Measurements from ENCODE around the gene PIGQ.
A peak's percentile ranks its signal among the peaks of the same experiment; 100 is the strongest.

PIGQ gene

GRCh38 chr16:567373-568256 lies 2.2 kb upstream of the PIGQ start:
- no peak for DNase-seq (ENCODE audit: low read depth in 4 of 4, low spot score in 1 of 4)

- DNase-seq (ENCODE audit: low read depth in 4 of 4, low spot score in 1 of 4): no peak
Observed at GRCh38 chr16:568401-569258, 1.1 kb upstream of the PIGQ start.

- no peak for DNase-seq (ENCODE audit: low read depth in 4 of 4, low spot score in 1 of 4)
Observed at GRCh38 chr16:572865-573650, 3.3 kb downstream of the PIGQ start.

GRCh38 chr16:574021-574760 lies 4.4 kb downstream of the PIGQ start:
- DNase-seq (ENCODE audit: low read depth in 4 of 4, low spot score in 1 of 4): no peak

- no peak for DNase-seq (ENCODE audit: low read depth in 4 of 4, low spot score in 1 of 4)
Observed at GRCh38 chr16:575354-576196, 5.8 kb downstream of the PIGQ start.

GRCh38 chr16:576197-576822 lies 6.5 kb downstream of the PIGQ start:
- DNase-seq (ENCODE audit: low read depth in 4 of 4, low spot score in 1 of 4): no peak

- no peak for DNase-seq (ENCODE audit: low read depth in 4 of 4, low spot score in 1 of 4)
Observed at GRCh38 chr16:576823-577201, 7.0 kb downstream of the PIGQ start.

GRCh38 chr16:577796-578195 lies 8.0 kb downstream of the PIGQ start:
- DNase-seq (ENCODE audit: low read depth in 4 of 4, low spot score in 1 of 4): no peak

- DNase-seq (ENCODE audit: low read depth in 4 of 4, low spot score in 1 of 4): no peak
Observed at GRCh38 chr16:578232-578869, 8.6 kb downstream of the PIGQ start.

GRCh38 chr16:578870-579405 lies 9.2 kb downstream of the PIGQ start:
- DNase-seq (ENCODE audit: low read depth in 4 of 4, low spot score in 1 of 4): peak; percentile 32 to 56 (median 34)

GRCh38 chr16:580141-580945 lies 10.6 kb downstream of the PIGQ start:
- no peak for DNase-seq (ENCODE audit: low read depth in 4 of 4, low spot score in 1 of 4)

GRCh38 chr16:580946-581498 lies 11.3 kb downstream of the PIGQ start:
- no peak for DNase-seq (ENCODE audit: low read depth in 4 of 4, low spot score in 1 of 4)

GRCh38 chr16:582218-582613 lies 12.4 kb downstream of the PIGQ start:
- DNase-seq (ENCODE audit: low read depth in 4 of 4, low spot score in 1 of 4): no peak

- no peak for DNase-seq (ENCODE audit: low read depth in 4 of 4, low spot score in 1 of 4)
Observed at GRCh38 chr16:582614-583331, 13.0 kb downstream of the PIGQ start.

- DNase-seq (ENCODE audit: low read depth in 4 of 4, low spot score in 1 of 4): no peak
Observed at GRCh38 chr16:583470-583814, 13.7 kb downstream of the PIGQ start.

- DNase-seq (ENCODE audit: low read depth in 4 of 4, low spot score in 1 of 4): no peak
Observed at GRCh38 chr16:583815-584591, 14.2 kb downstream of the PIGQ start.

Measured in stimulated activated CD4-positive, alpha-beta T cell treated with anti-CD3 and anti-CD28 coated beads, Interleukin-1b, Interleukin-23, amount 100 ng/mL, for 24 hours (primary cell).